HCT116 (cell line): ENCODE results near the gene NFATC3.

Experiments
- CEBPB ChIP-seq: IDR thresholded peaks from 2 replicates; pipeline ENCODE4 v1.6.1; 2012; ENCODE audit warnings: low read depth
- EZH2phosphoT487 ChIP-seq: fragments of 200-600 bp; IDR thresholded peaks from 2 replicates; pipeline ENCODE4 v1.6.1; 2018; ENCODE audit warnings: antibody characterized with exemption, borderline replicate concordance
- JUND ChIP-seq: IDR thresholded peaks from 2 replicates; pipeline ENCODE4 v1.6.1; 2012
- POLR2AphosphoS5 ChIP-seq: IDR thresholded peaks from 2 replicates; pipeline ENCODE4 v1.6.1; 2011; ENCODE audit warnings: mild to moderate bottlenecking, low read depth, low read length, moderate library complexity
- RAD21 ChIP-seq: IDR thresholded peaks from 2 replicates; pipeline ENCODE4 v1.6.1; 2012; ENCODE audit warnings: low read depth, mild to moderate bottlenecking
- SP1 ChIP-seq: IDR thresholded peaks from 2 replicates; pipeline ENCODE4 v1.6.1; 2012; ENCODE audit warnings: low read depth
- TF ChIP-seq, protein P1 (sequence below), 3 experiments: fragments of 200-600 bp in 1 of 3; sonication (generic) in 1 of 3; IDR thresholded peaks in 2 of 3; conservative IDR thresholded peaks in 1 of 3; 2 replicates each; pipeline ENCODE4 v1.5.1; 2012 to 2017; ENCODE audit warnings: low read depth in 2 of 3, low read length in 2 of 3, antibody characterized with exemption in 1 of 3, borderline replicate concordance in 1 of 3, control low read depth in 1 of 3, mild to moderate bottlenecking in 1 of 3, mixed read lengths in 1 of 3, mixed run types in 1 of 3, moderate library complexity in 1 of 3; ENCODE audit not compliant: insufficient read depth in 1 of 3
- TF ChIP-seq, protein P2 (sequence below): IDR thresholded peaks from 2 replicates; pipeline ENCODE4 v1.6.1; 2011; ENCODE audit warnings: mild to moderate bottlenecking, low read length, moderate library complexity; ENCODE audit not compliant: insufficient replicate concordance; ENCODE audit errors: extremely low read depth
- TF ChIP-seq, protein P3 (sequence below): IDR thresholded peaks from 2 replicates; pipeline ENCODE4 v1.6.1; 2012

DNA sequence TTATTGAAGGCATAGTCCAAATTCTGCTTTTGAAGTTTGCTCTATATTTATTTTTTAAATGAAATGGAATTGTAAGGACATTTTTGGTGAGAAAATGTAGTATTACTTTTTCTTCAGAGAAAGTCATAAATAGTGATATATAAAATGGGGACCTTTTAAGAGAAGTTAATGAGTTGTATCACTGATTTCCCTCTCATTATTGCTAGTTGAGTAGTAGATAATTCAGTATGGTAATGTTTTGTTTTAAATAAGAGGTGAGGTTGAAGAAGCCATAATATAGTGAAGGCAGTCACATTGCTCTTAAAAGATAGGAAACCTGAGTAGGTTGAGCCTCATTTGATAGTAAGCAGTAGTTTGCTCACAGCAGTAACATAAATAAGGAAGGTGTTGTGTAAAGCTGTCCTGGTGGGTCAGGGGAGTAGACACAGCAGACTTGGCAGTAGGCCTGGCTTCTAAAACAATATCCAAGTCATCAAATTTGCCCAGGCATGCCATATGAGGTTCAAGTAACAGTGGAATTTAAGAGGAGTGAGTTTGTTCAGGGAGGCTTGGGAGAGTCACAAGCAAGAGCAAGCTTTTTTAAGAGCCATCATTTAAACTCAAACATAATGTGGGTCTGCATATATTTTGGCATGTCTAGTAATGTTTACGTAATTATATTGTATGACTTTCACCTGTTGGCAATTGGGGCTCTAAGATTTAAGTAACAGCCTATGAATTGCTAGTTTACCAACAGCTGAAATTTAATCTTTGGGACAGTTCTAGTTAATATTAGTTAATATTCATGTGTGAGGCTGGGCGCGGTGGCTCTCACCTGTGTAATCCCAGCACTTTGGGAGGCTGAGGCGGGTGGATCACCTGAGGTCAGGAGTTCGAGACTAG, 6.5 kb downstream of the NFATC3 start:
- TF ChIP-seq, protein P1, sequence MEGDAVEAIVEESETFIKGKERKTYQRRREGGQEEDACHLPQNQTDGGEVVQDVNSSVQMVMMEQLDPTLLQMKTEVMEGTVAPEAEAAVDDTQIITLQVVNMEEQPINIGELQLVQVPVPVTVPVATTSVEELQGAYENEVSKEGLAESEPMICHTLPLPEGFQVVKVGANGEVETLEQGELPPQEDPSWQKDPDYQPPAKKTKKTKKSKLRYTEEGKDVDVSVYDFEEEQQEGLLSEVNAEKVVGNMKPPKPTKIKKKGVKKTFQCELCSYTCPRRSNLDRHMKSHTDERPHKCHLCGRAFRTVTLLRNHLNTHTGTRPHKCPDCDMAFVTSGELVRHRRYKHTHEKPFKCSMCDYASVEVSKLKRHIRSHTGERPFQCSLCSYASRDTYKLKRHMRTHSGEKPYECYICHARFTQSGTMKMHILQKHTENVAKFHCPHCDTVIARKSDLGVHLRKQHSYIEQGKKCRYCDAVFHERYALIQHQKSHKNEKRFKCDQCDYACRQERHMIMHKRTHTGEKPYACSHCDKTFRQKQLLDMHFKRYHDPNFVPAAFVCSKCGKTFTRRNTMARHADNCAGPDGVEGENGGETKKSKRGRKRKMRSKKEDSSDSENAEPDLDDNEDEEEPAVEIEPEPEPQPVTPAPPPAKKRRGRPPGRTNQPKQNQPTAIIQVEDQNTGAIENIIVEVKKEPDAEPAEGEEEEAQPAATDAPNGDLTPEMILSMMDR (IDR thresholded peaks at IDR 0.05 in 2 of 3, conservative IDR thresholded peaks at IDR 0.05 in 1 of 3; ENCODE audit: borderline replicate concordance in 1 of 3, insufficient read depth in 1 of 3, low read depth in 2 of 3, low read length in 2 of 3), result no peak
- TF ChIP-seq, protein P2, sequence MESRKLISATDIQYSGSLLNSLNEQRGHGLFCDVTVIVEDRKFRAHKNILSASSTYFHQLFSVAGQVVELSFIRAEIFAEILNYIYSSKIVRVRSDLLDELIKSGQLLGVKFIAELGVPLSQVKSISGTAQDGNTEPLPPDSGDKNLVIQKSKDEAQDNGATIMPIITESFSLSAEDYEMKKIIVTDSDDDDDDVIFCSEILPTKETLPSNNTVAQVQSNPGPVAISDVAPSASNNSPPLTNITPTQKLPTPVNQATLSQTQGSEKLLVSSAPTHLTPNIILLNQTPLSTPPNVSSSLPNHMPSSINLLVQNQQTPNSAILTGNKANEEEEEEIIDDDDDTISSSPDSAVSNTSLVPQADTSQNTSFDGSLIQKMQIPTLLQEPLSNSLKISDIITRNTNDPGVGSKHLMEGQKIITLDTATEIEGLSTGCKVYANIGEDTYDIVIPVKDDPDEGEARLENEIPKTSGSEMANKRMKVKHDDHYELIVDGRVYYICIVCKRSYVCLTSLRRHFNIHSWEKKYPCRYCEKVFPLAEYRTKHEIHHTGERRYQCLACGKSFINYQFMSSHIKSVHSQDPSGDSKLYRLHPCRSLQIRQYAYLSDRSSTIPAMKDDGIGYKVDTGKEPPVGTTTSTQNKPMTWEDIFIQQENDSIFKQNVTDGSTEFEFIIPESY, result no peak
- TF ChIP-seq, protein P3, sequence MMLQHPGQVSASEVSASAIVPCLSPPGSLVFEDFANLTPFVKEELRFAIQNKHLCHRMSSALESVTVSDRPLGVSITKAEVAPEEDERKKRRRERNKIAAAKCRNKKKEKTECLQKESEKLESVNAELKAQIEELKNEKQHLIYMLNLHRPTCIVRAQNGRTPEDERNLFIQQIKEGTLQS, result no peak
- no peak for TF ChIP-seq SP1
- no peak for TF ChIP-seq EZH2phosphoT487
- no peak for TF ChIP-seq POLR2AphosphoS5
- no peak for TF ChIP-seq RAD21
- TF ChIP-seq JUND, result no peak
- no peak for TF ChIP-seq CEBPB
